HCEC 1CT (cell line): ENCODE measurements around the gene H6PD.

Source experiments
- DNase-seq: peaks from one replicate; pipeline ENCODE4 v3.0.0-alpha.2; 2017

Gene H6PD

DNA sequence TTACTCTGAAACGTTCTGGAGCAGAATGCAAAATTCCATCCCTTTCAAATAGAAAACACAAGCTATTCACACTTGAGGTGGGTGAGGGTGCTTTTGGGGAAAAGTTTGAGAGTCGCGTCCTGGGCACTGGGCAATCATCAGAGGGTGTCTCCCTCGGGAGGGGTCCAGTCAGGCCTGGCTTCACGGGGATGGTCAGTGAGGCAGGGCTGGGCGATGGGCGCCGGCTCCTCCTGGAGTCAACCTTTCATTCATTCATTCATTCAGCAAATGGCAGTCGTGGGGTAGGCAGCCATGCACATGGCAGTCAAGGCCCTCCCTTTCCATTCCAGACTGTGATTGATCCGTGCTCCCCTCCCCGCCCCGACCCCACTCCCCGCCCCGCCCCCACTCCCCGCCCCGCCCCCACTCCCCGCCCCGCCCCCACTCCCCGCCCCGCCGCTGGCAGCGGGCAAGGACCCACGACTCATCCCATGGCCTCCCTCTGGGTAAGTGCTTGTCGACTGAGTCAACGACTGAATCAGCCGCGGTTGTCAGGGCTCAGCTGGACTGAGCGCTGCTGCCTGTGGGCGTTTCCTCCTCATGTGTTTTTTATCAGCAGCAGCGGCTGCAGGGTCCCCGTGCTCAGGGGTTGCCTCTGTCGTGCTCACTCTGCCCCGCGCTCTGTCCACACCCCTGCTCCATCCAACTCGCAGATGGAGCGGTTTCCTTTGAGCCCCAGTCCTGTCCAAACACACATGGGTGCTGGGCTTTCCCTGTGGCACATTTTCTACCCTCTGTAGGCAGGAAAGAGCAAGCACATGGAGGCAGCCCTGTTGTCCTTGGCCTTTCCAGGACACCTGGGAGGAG lies 45.7 kb downstream of the H6PD start:
- DNase-seq, result peak; percentile 95

DNA sequence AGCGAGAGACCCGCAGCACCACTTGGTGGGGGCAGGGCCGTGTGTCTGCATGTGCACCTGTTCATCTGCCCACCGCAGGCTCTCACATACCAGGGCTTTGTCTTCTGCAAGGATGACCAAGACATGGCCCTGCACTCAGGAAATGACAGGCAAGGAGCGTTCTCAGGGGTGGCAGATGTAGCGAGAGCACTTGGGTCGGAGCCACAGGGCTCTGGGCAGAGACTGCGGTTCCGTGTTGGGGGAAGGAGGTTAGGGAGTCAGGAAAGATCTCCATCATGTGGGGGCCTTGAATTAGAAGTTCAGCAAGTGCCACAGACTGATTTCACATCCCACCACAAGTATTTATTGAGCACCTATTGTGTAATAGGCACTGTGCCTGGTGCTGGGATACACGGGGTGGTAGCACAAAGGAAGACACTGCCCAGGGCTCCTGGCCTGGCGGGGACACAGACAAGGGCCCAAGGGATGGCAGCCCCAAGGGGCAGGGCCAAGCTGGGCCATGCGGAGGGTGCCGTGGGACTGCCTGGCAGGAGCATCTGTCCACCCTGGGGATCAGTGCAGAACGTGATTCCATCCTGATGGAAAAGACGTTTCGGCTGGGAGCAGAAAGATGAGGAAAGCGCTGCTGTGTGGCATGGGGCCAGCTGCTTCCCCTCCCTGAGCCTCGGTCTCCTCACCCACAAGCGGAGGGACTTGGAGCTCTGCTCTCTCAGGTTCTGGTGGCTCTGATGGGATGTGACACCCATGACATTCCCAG lies 46.7 kb downstream of the H6PD start:
- DNase-seq, result peak; percentile 37

GRCh38 chr1:9281908-9282695 lies 47.5 kb downstream of the H6PD start:
- no peak for DNase-seq

GRCh38 chr1:9282696-9282955 lies 48.1 kb downstream of the H6PD start:
- no peak for DNase-seq

DNA sequence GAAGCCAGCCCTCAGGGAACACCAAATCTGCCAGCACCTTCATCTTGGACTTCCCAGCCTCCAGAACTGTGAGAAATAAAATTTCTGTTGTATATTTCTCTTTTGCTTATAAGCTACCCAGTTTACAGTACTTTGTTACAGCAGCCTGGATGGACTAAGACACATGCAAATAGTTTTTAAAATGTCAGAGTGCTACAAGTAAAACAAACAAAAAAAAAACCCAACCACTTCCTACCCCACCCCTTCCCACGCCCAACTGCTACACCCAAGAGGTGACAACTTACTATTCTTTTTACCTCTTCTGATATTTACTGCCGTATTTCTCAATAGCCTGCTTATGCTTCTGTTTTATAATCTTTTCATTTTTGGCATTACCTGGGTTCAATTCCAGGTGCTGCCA lies 49.5 kb downstream of the H6PD start:
- DNase-seq, result no peak

GRCh38 chr1:9286556-9286955 lies 52.0 kb downstream of the H6PD start:
- no peak for DNase-seq

- peak; percentile 59 for DNase-seq
Measured at GRCh38 chr1:9289090-9289534, 54.5 kb downstream of the H6PD start.

GRCh38 chr1:9289711-9290485 lies 55.3 kb downstream of the H6PD start:
- DNase-seq, result peak; percentile 95

- DNase-seq, result peak; percentile 64
Measured at GRCh38 chr1:9291914-9292360, 57.4 kb downstream of the H6PD start.

GRCh38 chr1:9292361-9293240 lies 58.0 kb downstream of the H6PD start, which contains the start of gene SPSB1:
TSS of gene SPSB1 (plus strand) at chr1:9292894. CDS start at chr1:9355892, 62,998 bp downstream.
- DNase-seq, result peak; percentile 82

- DNase-seq, result no peak
Measured at GRCh38 chr1:9293241-9293532, 58.6 kb downstream of the H6PD start.

DNA sequence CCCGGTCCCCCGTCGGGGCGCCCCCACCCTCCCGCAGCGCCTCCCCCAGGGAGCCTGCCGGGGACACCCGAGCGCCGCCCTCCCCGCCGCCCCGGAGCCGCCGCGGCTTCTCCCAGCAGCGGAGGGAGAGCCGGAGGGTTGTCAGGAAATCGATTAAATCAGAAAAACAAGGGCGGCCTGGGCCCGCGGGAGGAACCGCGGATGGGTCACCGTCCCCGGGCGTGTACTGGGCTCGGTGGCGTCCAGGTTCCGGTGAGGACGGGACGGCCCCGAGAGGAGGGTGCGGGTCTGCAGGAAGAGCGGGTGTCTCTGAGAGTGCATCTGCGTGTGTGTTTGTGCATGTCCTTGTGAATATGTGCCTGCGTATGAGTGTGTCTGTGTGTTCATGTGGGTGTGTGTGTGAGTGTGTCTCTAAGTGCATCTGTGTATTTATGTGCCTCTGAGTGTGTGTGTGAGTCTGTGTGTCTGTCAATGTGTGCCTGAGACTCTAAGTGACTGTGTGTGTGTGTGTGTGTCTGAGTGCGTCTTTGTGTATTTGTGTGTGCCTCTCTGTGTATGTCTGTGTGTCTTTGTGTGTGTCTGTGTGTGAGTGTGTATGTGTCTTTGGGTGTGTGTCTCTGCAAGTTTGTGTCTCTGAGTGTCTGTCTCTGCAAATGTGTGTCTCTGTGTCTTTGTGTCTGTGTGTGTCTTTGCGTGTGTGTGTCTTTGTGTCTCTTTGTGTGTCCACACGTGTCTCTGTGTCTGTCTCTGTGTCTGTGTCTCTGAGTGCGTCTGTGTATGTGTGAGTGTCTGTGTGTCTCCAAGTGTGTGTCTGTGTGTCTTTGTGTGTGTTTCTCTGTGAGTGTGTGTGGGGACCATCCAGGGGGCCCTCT lies 59.2 kb downstream of the H6PD start:
- DNase-seq, result peak; percentile 41

DNA sequence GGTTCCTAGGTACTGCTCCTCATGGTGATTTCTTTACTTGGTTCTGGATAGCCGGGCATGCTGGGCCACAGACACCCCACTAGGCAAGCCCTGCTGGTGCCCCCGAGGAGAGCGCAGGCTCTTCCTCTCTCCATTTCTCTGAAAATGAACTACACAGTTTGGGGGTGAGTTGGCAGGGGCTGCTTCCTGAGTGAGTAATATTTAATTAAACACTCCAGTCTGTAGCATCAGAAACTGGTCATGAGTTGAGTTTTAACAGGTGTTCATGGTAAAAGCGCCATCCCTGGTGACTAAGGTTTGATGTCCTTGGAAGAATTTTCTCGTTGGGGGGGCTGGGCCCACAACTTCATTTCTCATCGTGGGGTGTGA lies 59.8 kb downstream of the H6PD start:
- DNase-seq, result peak; percentile 93

- DNase-seq, result peak; percentile 69
Measured at GRCh38 chr1:9294910-9295636, 60.5 kb downstream of the H6PD start.

DNA sequence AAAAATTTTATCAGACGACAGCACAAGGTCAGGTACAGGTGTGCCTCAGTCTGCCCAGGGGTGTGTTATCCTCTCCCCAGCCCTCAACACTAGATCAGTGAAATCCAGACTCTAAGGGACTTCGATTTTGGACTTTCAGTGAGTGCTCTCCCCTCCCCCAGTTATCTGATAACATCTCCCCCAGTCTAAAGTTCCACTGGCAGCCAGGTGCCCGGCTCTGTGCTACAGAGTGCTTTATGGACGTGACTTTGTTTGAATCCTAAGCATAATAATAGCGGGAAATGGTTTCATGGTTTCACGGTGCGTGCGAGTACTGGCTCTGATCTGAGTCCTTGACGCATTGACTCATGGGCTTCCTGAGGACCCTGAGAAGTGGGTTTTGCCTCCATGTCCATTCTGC lies 61.3 kb downstream of the H6PD start:
- no peak for DNase-seq

GRCh38 chr1:9296850-9297249 lies 62.3 kb downstream of the H6PD start:
- DNase-seq, result no peak

GRCh38 chr1:9297831-9298230 lies 63.3 kb downstream of the H6PD start:
- DNase-seq, result no peak

- DNase-seq, result no peak
Measured at GRCh38 chr1:9298282-9298681, 63.7 kb downstream of the H6PD start.

GRCh38 chr1:9299571-9300541 lies 65.3 kb downstream of the H6PD start:
- peak; percentile 57 for DNase-seq
